Activated naive CD4-positive, alpha-beta T cell treated with Interleukin-2 at 50 U/mL for 16 hours (primary cell): ENCODE measurements around the gene WDR73.
"Not testable (repeated sequence)": the region's sequence is repeated elsewhere in the genome, so short reads cannot be mapped to it uniquely, and the experiment has no call there.

ENCODE experiments used
- DNase-seq: peaks from one replicate; pipeline ENCODE4 v3.0.0-alpha.2; 2020

Gene WDR73

DNA sequence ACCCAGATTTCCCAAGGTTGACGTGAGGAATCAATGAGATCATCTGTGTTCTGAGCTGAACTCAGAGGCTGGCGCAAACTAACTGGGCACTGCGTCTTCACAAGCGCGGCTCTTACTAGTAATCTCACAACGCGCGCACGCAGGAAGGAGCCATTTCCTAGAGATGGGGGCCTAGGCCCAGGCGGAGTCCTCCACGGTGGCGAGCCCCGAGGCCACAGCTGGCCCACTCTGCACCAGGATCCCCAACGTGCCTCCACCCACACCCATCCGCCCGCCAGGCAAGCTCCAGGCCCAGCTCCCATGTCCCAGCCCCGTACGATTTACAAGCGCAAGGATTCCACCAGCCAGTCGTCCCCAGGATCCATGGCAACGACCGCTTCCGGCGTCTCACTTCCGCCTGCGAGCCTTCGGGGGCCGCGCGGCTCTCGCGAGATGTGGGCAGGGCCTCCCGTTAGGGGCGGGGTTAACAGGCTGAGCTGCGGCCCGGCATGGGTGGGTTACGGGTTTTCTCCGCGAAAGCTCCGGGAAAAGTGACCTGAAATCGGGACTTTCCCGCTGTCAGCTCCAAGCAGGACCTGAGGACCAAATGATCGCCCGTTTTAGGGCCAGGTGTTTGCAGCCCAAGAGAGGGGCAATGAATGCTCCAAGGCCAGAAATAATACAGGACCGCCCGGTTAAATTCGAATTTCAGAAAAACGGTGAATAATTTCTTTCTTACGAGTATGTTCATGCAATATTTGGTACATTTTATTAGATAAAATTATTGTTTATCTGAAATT lies at the start of gene WDR73:
TSS of gene WDR73 (minus strand) at position 374 of the 779 bp plus-strand sequence. CDS start at position 365, 9 bp downstream.
- DNase-seq, result peak; percentile 97

- DNase-seq, result no peak
Observed at GRCh38 chr15:84703808-84704207, 49.7 kb upstream of the WDR73 start.

GRCh38 chr15:84702961-84703482 lies 48.9 kb upstream of the WDR73 start:
- no peak for DNase-seq

- DNase-seq, result no peak
Observed at GRCh38 chr15:84699538-84700191, 45.6 kb upstream of the WDR73 start.

DNA sequence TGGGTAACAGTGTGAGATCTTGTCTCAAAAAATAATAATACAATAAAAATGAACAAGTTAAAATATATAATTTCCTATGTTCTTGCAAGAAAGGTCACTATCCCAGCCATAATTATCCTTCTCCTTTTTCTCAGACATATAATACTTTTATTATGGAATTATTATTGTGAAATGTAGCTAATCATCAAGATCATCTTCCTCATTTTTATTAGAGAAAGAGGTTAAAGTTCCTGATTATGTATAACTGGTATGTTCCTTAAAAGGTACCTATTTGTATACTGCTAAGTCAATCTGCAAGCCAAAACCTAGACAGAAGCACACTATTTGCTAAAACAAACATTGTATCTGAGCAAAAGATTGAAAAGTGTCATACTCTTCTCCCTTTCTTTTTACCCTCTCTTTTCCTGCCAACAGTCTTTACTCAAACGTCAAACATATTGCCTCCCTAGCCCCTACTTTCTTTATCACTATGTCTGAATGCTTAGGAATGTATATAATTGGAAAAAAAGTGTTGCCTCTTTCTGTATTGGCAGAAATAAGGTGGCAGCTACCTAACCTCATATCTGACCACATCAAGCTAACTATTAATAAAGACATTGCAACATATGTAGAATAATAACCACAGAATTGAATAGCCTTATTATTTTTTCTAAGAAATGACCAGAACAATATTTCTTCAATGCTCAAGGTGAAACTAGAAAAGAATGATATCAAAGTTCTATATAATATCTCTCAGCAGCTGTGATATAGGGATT lies 43.3 kb upstream of the WDR73 start:
- no peak for DNase-seq

- no peak for DNase-seq
Observed at GRCh38 chr15:84696757-84697156, 42.7 kb upstream of the WDR73 start.

DNA sequence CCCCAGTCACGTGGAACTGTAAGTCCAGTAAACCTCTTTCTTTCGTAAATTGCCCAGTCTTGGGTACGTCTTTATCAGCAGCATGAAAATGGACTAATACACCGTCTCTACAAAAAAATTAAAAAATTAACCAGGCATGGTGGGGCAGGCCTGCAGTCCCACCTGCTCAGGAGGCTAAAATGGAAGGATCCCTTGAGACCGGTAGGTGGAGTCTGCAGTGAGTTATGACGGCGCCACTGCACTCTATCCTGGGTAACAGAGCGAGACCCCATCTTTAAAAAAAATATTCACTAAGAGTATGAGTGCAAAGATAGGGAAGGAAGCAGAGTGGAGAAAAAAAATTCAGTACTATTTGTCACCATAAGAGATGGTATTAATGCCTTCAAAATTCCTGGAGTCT lies 36.3 kb upstream of the WDR73 start:
- DNase-seq, result no peak

- no peak for DNase-seq
Observed at GRCh38 chr15:84689858-84690257, 35.8 kb upstream of the WDR73 start.

GRCh38 chr15:84686446-84686845 lies 32.4 kb upstream of the WDR73 start:
- DNase-seq, result not testable (repeated sequence)

GRCh38 chr15:84685304-84685703 lies 31.2 kb upstream of the WDR73 start:
- no peak for DNase-seq

- DNase-seq, result no peak
Observed at GRCh38 chr15:84684092-84684491, 30.0 kb upstream of the WDR73 start.

DNA sequence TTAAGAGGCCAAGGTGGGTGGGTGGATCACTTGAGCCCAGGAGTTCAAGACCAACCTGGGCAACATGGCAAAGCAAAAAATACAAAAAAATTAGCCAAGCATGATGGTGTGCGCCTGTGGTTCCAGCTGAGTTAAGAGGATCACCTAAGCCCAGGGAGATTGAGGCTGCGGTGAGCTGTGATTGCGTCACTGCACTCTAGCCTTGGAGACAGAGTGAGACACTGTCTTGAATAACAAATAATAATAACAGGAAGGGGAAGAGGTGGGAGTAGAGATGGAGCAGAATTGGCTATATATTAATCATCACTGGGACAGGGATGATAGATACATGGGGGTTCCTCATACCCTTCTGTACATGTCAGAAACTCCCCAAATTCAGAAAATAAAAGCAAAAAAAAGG lies 27.7 kb upstream of the WDR73 start:
- peak; percentile 73 for DNase-seq

- no peak for DNase-seq
Observed at GRCh38 chr15:84671211-84671610, 17.1 kb upstream of the WDR73 start.

DNA sequence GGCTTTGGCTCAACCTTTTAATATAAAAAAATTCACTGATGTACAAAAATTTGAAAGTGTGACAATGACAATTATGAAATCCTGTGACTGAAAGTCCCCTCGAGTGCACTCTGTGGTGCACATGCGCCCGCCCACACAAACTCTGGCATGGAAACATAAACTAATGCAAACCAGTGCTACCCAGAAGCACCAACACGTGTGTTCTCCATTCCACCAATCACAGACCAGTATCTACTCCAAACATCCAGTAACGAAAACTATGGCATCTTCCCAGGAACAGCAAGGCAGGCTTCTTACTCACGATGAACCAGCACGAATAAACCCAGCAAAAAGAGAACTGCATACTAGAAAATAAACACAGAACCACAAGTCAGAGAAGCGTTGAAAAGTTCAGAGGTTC lies 15.6 kb upstream of the WDR73 start:
- peak; percentile 68 for DNase-seq

DNA sequence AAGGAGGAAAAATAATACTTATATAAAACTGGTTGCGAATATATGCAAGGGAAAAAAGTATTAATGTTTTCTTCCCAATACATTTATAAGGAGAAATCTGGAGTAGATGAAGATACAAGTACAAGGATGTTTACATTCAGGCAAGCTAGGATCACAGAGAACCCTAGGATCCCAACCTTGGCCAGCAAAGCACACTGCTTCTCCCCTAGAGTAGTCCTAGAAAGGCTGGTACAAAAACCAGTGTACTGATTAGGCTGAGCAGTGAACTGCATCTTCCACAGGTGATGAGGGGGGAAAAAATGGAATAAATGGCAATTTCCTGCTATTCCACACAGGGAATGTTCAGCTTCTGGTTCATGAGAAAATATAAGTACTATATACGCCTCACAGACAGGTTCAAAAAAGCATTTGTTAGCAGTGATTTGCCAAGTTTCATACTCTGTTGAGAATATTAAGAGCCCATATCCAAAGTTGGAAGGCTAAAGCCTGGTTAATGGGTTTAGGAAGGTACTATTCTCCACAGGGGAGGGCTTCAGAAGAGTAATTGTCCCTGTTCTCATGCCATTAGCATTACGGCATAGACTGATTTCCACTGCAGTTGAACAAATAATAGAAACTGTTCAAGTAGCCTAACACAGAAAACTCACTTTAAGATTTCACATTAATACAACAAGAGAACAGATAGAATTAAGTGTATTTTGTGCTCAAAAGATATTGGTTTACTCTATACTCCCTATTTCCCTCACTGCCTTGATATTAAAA lies 14.3 kb upstream of the WDR73 start:
- no peak for DNase-seq

DNA sequence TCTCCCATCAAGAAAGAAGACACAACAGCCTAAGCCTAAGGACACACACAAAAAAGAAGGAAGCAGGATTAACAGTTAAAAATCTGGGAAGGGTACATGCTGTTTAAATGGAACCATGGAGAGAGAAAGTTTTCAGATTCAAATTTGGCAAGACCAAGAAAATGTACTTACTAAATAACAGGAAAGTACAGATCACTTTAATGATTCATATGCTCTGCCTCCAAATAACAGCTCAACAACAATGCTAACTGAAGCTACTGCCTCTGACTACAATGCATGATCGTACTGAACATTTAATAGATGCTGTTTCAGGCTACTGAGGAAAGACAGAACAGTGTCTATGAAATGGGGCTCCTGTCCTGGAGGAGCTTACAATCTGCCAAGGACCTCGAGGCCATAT lies 12.3 kb upstream of the WDR73 start:
- DNase-seq, result no peak

GRCh38 chr15:84661001-84661400 lies 6.9 kb upstream of the WDR73 start:
- DNase-seq, result no peak

DNA sequence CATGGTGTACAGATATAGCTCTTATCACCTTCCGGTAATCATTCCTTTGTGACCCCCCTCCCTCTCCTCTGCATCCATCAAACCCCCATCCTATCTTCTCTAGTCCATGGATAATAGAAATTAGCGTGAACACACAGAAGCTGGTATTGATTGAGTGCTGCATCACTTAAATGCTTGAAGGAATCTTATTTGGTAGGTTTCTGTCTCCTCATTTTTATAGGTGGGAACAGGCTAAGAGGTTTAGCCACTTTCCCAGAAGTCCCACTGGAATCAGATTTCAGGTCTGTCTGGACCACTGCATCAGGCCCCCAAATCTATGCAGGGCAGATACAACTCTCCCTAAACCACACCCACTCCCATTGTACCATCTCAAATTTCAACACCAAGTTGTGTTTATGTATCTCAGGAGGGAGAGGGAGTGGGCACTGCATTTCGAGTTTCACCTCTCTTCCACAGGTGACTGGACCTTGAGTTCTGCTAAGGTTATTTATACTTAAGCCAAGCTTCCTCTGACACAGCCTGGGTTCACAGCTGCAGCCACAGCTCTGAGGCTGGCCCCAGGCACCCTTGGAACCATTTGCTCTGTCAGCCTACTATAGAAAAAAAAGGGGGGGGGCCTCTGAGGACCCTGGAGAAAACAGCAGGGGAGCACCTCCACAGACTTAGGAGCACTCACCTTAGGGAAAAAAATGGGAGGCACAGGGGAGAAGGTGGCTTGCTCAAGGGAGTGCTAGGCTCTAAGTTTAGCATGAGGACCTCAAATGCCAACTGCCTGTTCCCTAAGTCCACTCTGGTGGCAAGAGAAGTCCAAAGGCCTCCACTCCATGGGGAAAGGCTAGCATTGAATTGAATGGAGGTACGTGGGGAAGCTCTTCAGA lies 6.1 kb upstream of the WDR73 start:
- no peak for DNase-seq

- no peak for DNase-seq
Observed at GRCh38 chr15:84658788-84659411, 4.8 kb upstream of the WDR73 start.

DNA sequence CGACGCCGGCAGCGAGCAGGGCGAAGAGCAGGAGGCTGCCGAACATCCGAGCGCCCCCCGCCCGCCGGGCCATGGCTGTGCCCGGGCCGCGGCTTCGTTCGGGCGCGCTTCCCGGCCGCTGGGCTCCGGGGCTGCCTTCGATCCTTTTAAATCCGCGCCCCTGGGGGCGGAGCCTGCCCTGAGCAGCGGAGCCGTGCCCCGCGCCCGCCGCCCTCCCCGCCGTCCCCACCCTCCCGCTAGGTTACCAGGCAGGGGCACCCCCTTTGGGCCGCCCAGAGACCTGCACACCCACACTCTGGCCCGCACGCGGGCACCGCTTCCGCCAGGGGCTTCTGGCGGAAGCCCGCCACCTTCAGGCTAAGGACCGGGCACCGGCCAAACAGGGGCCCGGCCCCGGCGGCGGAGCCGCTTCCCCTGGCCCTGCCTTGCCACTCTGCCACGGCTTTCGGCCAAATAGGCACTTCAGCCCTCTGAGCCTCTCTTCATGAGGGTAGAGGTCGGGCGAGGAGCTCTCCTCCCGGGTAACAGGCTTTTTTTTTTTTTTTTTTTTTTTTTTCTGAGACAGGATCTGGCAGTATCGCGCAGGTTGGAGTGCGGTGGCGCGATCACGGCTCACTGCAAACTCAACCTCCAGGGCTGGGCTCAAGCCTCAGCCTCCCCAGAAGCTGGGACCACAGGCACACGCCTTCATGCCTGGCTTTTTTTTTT lies 4.2 kb upstream of the WDR73 start, which contains the start of gene NMB:
TSS of gene NMB (minus strand) at position 120 of the 708 bp plus-strand sequence. CDS start at position 73, 47 bp downstream.
- peak; percentile 85 for DNase-seq

DNA sequence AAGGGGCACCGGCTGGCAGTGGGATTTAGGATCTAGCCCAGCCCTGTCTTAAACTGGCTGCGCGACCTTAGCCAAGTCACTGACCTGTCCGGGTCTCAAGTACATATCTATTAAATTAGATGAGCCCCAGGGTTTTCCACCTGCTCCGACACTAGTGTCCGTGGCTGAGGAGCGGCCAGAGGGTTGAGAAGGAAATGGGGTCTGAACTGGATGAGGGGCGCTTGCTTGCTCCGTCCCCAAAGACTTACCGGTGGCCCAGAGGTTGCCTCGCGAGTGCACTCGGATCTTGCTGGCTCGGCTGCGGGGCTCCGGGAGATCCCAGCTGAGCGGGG lies 3.6 kb upstream of the WDR73 start:
- DNase-seq, result no peak
